Karpas-422 (cell line): ENCODE measurements around the gene GRID2IP. TPM values are rescaled to one million over a fixed set of nuclear protein-coding genes. Genes with fewer than 3 reads are reported as not detected.

Experiments used
- DNase-seq: peaks from one replicate; pipeline ENCODE4 v3.0.0-alpha.2; 2015
- H2AFZ ChIP-seq: fragments of 200-600 bp; sonication (generic); 2 replicates; pipeline ENCODE4 v1.6.1; 2014; ENCODE audit warnings: antibody characterized with exemption, low read length, mixed read lengths
- H3K27ac ChIP-seq: fragments of 200-600 bp; sonication (generic); 2 replicates; pipeline ENCODE4 v1.5.1; 2014; ENCODE audit warnings: mild to moderate bottlenecking, low read length, moderate library complexity
- H3K27me3 ChIP-seq: fragments of 200-600 bp; sonication (generic); 2 replicates; pipeline ENCODE4 v1.6.1; 2014; ENCODE audit warnings: low read length, mixed read lengths
- H3K36me3 ChIP-seq: fragments of 200-600 bp; sonication (generic); 2 replicates; pipeline ENCODE4 v1.6.1; 2014; ENCODE audit warnings: low read length, mixed read lengths; ENCODE audit not compliant: insufficient read depth
- H3K4me1 ChIP-seq: fragments of 200-600 bp; sonication (generic); 2 replicates; pipeline ENCODE4 v1.6.1; 2014; ENCODE audit warnings: mild to moderate bottlenecking, low read length, mixed read lengths
- H3K4me2 ChIP-seq: fragments of 200-600 bp; sonication (generic); 2 replicates; pipeline ENCODE4 v1.6.1; 2014; ENCODE audit warnings: low read length, low read depth, mild to moderate bottlenecking; ENCODE audit not compliant: poor library complexity, severe bottlenecking
- H3K4me3 ChIP-seq: fragments of 200-600 bp; sonication (generic); 2 replicates; pipeline ENCODE4 v1.5.1; 2014; ENCODE audit warnings: mild to moderate bottlenecking, antibody characterized with exemption, low read length, mixed read lengths
- H3K79me2 ChIP-seq: fragments of 200-600 bp; sonication (generic); 2 replicates; pipeline ENCODE4 v1.6.1; 2014; ENCODE audit warnings: mild to moderate bottlenecking, low read length, mixed read lengths
- H3K9ac ChIP-seq: fragments of 200-600 bp; sonication (generic); 2 replicates; pipeline ENCODE4 v1.6.0; 2014; ENCODE audit warnings: low read length
- H3K9me2 ChIP-seq: fragments of 200-600 bp; sonication (generic), shearing (Covaris generic); replicated peaks from 2 replicates; pipeline ENCODE4 v1.6.0; 2014; ENCODE audit warnings: mild to moderate bottlenecking, low read length, moderate library complexity; ENCODE audit not compliant: insufficient read depth
- H3K9me3 ChIP-seq: fragments of 300-700, 200-600 bp; sonication (generic); 2 replicates; pipeline ENCODE4 v1.6.1; 2014; ENCODE audit warnings: low read length, mixed read lengths
- H4K20me1 ChIP-seq: fragments of 200-600 bp; sonication (generic); 2 replicates; pipeline ENCODE4 v1.6.1; 2014; ENCODE audit warnings: mild to moderate bottlenecking, antibody characterized with exemption, low read length, low read depth; ENCODE audit not compliant: insufficient read depth
- total RNA-seq: library from RNA; depleted of rRNA; stranded (reverse); fragments of >200 nt; shearing (Covaris generic); gene quantifications from 2 replicates; pipeline ENCODE4 v1.2.3, GENCODE V29; 2014; ENCODE audit warnings: low replicate concordance

The GRID2IP gene
- total RNA-seq, 1 experiment from 2014 or later, result not detected

DNA sequence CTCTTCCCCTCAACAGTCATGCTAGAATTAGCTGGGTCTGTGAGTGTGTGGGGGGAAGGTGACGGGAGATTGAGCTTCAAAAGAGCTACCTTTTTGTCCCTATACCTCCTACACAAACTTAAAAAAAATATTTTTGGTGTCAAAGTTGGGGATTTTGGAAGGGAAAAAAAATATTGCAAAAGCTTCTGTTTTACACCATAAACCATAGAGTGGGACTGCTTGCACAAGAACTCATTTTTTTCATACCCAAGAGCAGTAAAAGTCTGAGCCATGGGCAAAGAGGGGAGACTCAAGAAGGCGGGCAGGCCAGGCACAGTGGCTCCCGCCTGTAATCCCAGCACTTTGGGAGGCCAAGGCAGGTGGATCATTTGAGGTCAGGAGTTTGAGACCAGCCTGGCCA lies 16.6 kb upstream of the GRID2IP start:
- no peaks in the 10 kb centered on the region for H3K9me3 ChIP-seq
- no peaks in the 10 kb centered on the region for H4K20me1 ChIP-seq

DNA sequence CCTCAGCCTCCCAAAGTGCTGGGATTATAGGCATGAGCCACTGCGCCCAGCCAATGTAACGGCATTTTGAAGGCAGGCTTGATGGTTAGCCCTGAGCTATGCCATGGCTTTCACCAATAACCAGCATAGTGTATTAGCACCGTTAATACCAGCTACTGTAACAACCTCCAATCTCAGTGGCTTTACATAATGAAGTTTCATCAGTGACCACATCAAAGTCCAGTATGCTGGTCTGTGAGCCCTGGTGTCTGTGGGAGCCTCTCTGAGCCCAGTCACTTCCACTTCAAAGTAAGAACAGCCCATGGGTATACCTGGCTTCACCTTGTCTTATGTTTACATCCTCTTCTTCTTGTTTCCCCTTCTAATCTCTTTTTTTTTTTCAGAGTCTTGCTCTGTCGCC lies 14.4 kb upstream of the GRID2IP start:
- Histone ChIP-seq H3K9ac (no peak overlapping the region), H3K4me1 (no peaks in the 10 kb centered on the region), H3K27ac (no peak overlapping the region), H3K4me3 (no peak overlapping the region), H3K9me2 (no peaks in the 10 kb centered on the region), H3K9me3 (no peaks in the 10 kb centered on the region), H3K4me2 (no peak overlapping the region), H3K27me3 (no peaks in the 10 kb centered on the region), H3K79me2 (no peaks in the 10 kb centered on the region), H3K36me3 (no peaks in the 10 kb centered on the region), H2AFZ (no peak overlapping the region), H4K20me1 (no peaks in the 10 kb centered on the region)
- DNase-seq, result no peak

More for the DNA sequence above, 16.6 kb upstream of the GRID2IP start:
- H3K9ac ChIP-seq, result no peak overlapping the region
- no peak overlapping the region for H3K27ac ChIP-seq
- no peaks in the 10 kb centered on the region for H3K79me2 ChIP-seq
- H3K27me3 ChIP-seq, result no peaks in the 10 kb centered on the region
- no peak overlapping the region for H2AFZ ChIP-seq
- H3K36me3 ChIP-seq, result no peaks in the 10 kb centered on the region
- H3K4me2 ChIP-seq, result no peak overlapping the region
- H3K4me3 ChIP-seq, result no peak overlapping the region
- no peaks in the 10 kb centered on the region for H3K4me1 ChIP-seq
- DNase-seq, result no peak
- no peaks in the 10 kb centered on the region for H3K9me2 ChIP-seq

DNA sequence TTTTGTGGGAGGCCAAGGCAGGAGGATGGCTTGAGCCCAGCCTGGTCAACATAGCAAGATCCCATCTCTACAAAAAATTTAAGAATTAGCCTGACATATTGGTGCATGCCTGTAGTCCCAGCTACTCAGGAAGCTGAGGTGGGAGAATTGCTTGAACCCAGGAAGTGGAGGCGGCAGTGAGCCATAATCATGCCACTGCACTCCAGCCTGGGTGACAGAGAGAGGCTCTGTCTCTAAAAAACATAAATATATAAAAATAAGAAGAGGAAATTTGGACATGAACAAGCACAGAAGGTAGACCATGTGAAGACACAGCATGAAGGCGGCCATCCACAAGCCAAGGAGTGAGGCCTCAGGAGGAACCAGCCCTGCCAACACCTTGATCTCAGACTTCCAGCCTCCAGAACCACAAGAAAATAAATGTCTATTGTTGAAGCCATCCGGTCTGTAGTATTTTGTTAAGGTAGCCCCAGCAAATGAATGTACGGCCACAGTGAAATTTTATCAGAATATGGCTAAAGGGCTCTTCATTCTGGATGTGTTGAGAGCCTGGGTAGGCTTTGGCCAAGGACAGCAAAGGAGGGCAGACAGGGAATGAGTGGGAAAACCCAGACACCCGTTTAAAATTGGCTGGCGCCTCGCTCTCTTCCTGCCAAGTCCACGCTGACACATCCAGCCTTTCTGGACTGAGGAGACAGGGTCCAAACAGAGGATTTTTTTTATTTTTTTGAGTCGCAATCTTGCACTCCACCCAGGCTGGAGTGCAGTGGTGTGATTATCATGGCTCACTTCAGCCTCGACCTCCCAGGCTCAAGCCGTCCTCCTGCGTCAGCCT lies 12.9 kb upstream of the GRID2IP start:
- Histone ChIP-seq H3K4me1 (no peaks in the 10 kb centered on the region), H3K79me2 (no peaks in the 10 kb centered on the region), H3K36me3 (no peaks in the 10 kb centered on the region), H2AFZ (no peak overlapping the region), H3K27me3 (no peaks in the 10 kb centered on the region), H3K9ac (no peak overlapping the region), H4K20me1 (no peaks in the 10 kb centered on the region), H3K9me2 (no peaks in the 10 kb centered on the region), H3K27ac (no peak overlapping the region), H3K9me3 (no peaks in the 10 kb centered on the region), H3K4me3 (no peak overlapping the region), H3K4me2 (no peak overlapping the region)
- DNase-seq, result no peak

DNA sequence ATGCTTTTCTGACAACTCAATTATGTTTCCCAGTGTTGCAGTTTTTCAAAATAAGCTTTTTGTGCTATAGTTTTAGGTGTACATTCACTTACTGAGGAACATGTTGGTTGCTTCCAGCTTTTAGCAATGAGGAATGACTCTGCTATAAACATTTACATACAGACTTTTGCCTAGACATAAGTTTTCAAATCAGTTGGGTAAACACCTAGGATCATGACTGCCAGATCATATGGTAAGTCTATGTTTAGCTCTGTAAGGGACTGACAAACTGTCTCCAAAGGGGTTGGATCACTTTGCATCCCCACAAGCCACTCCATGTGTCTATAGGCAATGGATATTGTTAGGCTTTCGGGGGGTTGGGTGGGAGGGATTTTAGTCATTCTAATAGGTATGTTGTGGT lies 10.8 kb upstream of the GRID2IP start:
- Histone ChIP-seq H3K79me2 (no peaks in the 10 kb centered on the region), H3K27me3 (no peaks in the 10 kb centered on the region), H2AFZ (no peak overlapping the region), H3K4me1 (no peaks in the 10 kb centered on the region), H3K9me2 (no peaks in the 10 kb centered on the region), H3K4me2 (no peak overlapping the region), H3K9ac (no peak overlapping the region), H4K20me1 (no peaks in the 10 kb centered on the region), H3K27ac (no peak overlapping the region), H3K9me3 (no peaks in the 10 kb centered on the region), H3K4me3 (no peak overlapping the region), H3K36me3 (no peaks in the 10 kb centered on the region)
- DNase-seq, result no peak

DNA sequence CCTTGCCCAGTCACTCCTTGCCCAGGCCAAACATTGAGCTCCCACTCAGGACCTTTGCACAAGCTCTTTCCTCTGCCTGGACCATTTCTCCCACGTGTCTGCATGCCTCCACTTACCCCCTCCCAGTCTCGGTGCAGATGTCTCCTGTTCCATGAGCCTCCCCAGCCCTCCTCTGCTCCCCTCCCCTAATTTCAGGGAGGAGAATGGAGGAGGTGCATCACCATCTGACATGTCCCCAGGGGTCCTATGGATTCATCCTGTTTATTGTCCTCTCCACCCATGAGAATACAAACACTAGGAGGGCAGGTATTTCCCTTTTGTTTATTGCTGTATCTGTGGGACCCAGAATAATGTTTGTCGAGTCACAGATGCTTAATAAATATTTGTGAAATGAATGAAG lies 8.6 kb upstream of the GRID2IP start:
- H2AFZ ChIP-seq, result no peak overlapping the region
- H3K4me3 ChIP-seq, result no peak overlapping the region
- no peaks in the 10 kb centered on the region for H3K27me3 ChIP-seq
- no peaks in the 10 kb centered on the region for H4K20me1 ChIP-seq
- H3K4me1 ChIP-seq, result no peaks in the 10 kb centered on the region
- H3K36me3 ChIP-seq, result no peaks in the 10 kb centered on the region
- no peaks in the 10 kb centered on the region for H3K9me2 ChIP-seq
- no peak overlapping the region for H3K27ac ChIP-seq
- H3K79me2 ChIP-seq, result no peaks in the 10 kb centered on the region
- no peaks in the 10 kb centered on the region for H3K9me3 ChIP-seq
- H3K4me2 ChIP-seq, result no peak overlapping the region
- H3K9ac ChIP-seq, result no peak overlapping the region
- DNase-seq, result no peak

DNA sequence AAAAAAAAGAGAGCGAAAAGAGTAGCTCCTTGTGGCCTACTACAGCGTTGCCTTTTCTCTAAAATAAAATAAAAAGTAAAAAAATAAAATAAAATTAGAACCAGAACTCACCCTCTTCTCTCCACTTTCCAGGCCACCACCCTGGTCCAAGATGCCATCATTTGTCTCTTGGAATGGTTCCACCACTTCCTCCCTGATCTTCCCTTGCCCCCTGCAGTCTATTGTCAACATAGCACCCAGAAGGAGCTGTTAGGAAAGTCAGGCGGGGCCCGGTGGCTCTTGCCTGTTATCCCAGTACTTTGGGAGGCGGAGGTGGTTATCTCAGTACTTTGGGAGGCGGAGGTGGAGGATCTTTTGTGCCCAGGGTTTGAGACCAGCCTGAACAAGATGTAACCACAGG lies 7.6 kb upstream of the GRID2IP start:
- no peak overlapping the region for H2AFZ ChIP-seq
- no peak overlapping the region for H3K4me3 ChIP-seq
- no peaks in the 10 kb centered on the region for H3K9me2 ChIP-seq
- H3K9me3 ChIP-seq, result no peaks in the 10 kb centered on the region
- no peak overlapping the region for H3K27ac ChIP-seq
- H3K9ac ChIP-seq, result no peak overlapping the region
- peak; percentile 56 for DNase-seq
- H3K79me2 ChIP-seq, result no peaks in the 10 kb centered on the region
- no peaks in the 10 kb centered on the region for H3K27me3 ChIP-seq
- H3K36me3 ChIP-seq, result no peaks in the 10 kb centered on the region
- H4K20me1 ChIP-seq, result no peaks in the 10 kb centered on the region
- H3K4me2 ChIP-seq, result no peak overlapping the region
- no peaks in the 10 kb centered on the region for H3K4me1 ChIP-seq

DNA sequence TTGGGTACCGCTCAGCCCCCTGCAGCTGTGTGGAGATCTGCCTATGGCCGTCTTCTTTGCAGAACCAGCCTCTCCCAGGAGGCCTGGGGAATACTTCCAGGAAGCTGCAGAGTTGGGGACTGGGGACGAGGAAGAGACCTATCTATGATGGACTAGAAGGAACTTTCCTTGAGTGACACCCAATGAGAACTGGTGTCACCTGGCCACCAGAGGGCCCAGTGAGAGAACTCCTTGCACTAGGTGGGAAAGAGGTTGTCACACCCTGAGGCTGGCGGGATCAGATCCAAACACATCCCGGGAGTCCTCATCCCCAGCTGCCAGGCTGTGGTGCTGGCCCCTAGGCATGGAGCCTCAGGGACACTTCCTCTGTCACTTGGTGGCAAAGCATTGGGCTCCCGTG lies 4.9 kb upstream of the GRID2IP start:
- no peak overlapping the region for H2AFZ ChIP-seq
- H3K79me2 ChIP-seq, result no peaks in the 10 kb centered on the region
- H3K4me1 ChIP-seq, result no peaks in the 10 kb centered on the region
- no peaks in the 10 kb centered on the region for H3K36me3 ChIP-seq
- H3K27me3 ChIP-seq, result no peaks in the 10 kb centered on the region
- no peaks in the 10 kb centered on the region for H4K20me1 ChIP-seq
- H3K9me3 ChIP-seq, result no peaks in the 10 kb centered on the region
- H3K27ac ChIP-seq, result no peak overlapping the region
- H3K9ac ChIP-seq, result no peak overlapping the region
- H3K4me2 ChIP-seq, result no peak overlapping the region
- H3K4me3 ChIP-seq, result no peak overlapping the region
- DNase-seq, result peak; percentile 52
- no peaks in the 10 kb centered on the region for H3K9me2 ChIP-seq

DNA sequence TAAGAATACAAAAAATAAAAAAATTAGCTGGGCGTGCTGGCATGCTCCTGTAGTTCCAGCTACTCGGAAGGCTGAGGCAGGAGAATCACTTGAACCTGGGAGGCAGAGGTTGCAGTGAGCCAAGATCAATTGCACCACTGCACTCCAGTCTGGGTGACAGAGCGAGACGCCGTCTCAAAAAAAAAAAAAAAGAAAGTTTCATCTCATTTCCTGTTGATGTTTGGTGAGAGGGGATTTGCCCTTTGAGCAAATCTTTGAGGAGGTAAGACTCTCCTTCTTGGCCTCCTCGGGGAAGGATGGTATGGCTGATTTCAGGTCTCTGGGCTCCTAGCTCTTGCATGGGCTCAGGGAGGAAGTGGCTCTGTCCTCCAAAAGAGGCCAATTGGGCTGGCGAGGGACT lies 3.6 kb upstream of the GRID2IP start:
- Histone ChIP-seq H3K27ac (no peak overlapping the region), H3K36me3 (no peaks in the 10 kb centered on the region), H3K4me3 (no peak overlapping the region), H3K9me2 (no peaks in the 10 kb centered on the region), H4K20me1 (no peaks in the 10 kb centered on the region), H3K9ac (no peak overlapping the region), H3K79me2 (no peaks in the 10 kb centered on the region), H3K4me2 (no peak overlapping the region), H3K4me1 (no peaks in the 10 kb centered on the region), H3K27me3 (no peaks in the 10 kb centered on the region), H3K9me3 (no peaks in the 10 kb centered on the region), H2AFZ (no peak overlapping the region)
- no peak for DNase-seq
